Peyer's patch (tissue), 4 donors: ENCODE data around the gene RECK. TPM values are rescaled to one million over a fixed set of nuclear protein-coding genes. Genes with fewer than 3 reads are reported as not detected.
A peak's percentile ranks its signal among the peaks of the same experiment; 100 is the strongest.

Experiments
- DNase-seq, 3 donors: peaks; one replicate each; pipeline ENCODE4 v3.0.0-alpha.2; 2017 to 2019
- H3K27ac ChIP-seq, 4 donors: fragments of 200-600 bp; sonication (generic); one replicate each; pipeline ENCODE4 v1.5.1; 2016 to 2019
- H3K27me3 ChIP-seq, 2 donors: fragments of 200-600 bp; sonication (generic); one replicate each; pipeline ENCODE4 v1.5.1; 2019
- H3K36me3 ChIP-seq, 3 donors: fragments of 200-600 bp; sonication (generic); one replicate each; pipeline ENCODE4 v1.5.1; 2016 to 2019
- H3K4me1 ChIP-seq, 4 donors: fragments of 200-600 bp; sonication (generic); one replicate each; pipeline ENCODE4 v1.5.1; 2016 to 2019
- H3K4me3 ChIP-seq, 4 donors: fragments of 200-600 bp; sonication (generic); 1 replicate in 3 of 4; 2 replicates in 1 of 4; pipeline ENCODE4 v1.5.1; 2016 to 2019; ENCODE audit warnings: mild to moderate bottlenecking in 1 of 4
- H3K9me3 ChIP-seq, 4 donors: fragments of 200-600 bp; sonication (generic); one replicate each; pipeline ENCODE4 v1.5.1; 2016 to 2019; ENCODE audit warnings: mild to moderate bottlenecking in 1 of 4
- CTCF ChIP-seq, 6 experiments: fragments of 450-650 bp in 4 of 6; fragments of 200-600 bp in 2 of 6; sonication (generic) in 1 of 6; IDR thresholded peaks; one replicate each; pipeline ENCODE4 v1.5.1; 2017 to 2019; ENCODE audit warnings: antibody characterized with exemption in 6 of 6, mild to moderate bottlenecking in 3 of 6, moderate library complexity in 1 of 6
- POLR2A ChIP-seq, 2 donors: fragments of 450-650 bp; IDR thresholded peaks; one replicate each; pipeline ENCODE4 v1.5.1; 2017; ENCODE audit warnings: antibody characterized with exemption in 2 of 2, mild to moderate bottlenecking in 2 of 2, moderate library complexity in 2 of 2
- total RNA-seq, 4 donors: library from RNA; depleted of rRNA; stranded (reverse); fragments of >200 nt; gene quantifications; one replicate each; pipeline ENCODE4 v1.1.0, GENCODE V29; 2016

RECK gene
- total RNA-seq, 4 donors from 2014 or later, result 1.9 to 8.3 (median 5.9) TPM

- Histone ChIP-seq H3K27me3 (no peaks in the 10 kb centered on the region), H3K4me1 (peaks cover 0 to 12% (median 0%) of the 10 kb centered on the region in 4 donors), H3K27ac (peak overlapping the region; percentile 28 to 78 (median 48)), H3K9me3 (no peaks in the 10 kb centered on the region), H3K4me3 (no peak overlapping the region), H3K36me3 (no peaks in the 10 kb centered on the region)
- TF ChIP-seq CTCF (IDR thresholded peaks at IDR 0.05) (no peak), POLR2A (IDR thresholded peaks at IDR 0.05) (no peak)
- no peak for DNase-seq
Observed at GRCh38 chr9:36163049-36163785, 126.5 kb downstream of the RECK start.

- TF ChIP-seq POLR2A (IDR thresholded peaks at IDR 0.05), result no peak
- TF ChIP-seq CTCF (IDR thresholded peaks at IDR 0.05), result no peak
- Histone ChIP-seq H3K4me3 (no peak overlapping the region), H3K9me3 (no peaks in the 10 kb centered on the region), H3K36me3 (no peaks in the 10 kb centered on the region), H3K27me3 (no peaks in the 10 kb centered on the region), H3K4me1 (peaks cover 0 to 12% (median 0%) of the 10 kb centered on the region in 4 donors), H3K27ac (peak overlapping the region; percentile 3 to 78 (median 48))
- DNase-seq, result no peak
Observed at GRCh38 chr9:36163786-36164170, 127.1 kb downstream of the RECK start.

- TF ChIP-seq CTCF (IDR thresholded peaks at IDR 0.05), result no peak
- TF ChIP-seq POLR2A (IDR thresholded peaks at IDR 0.05), result no peak
- Histone ChIP-seq H3K9me3 (no peaks in the 10 kb centered on the region), H3K27ac (peak overlapping the region in 1 of 4 donors; percentile 78), H3K36me3 (no peaks in the 10 kb centered on the region), H3K4me3 (no peak overlapping the region), H3K4me1 (peaks cover 0 to 12% (median 0%) of the 10 kb centered on the region in 4 donors), H3K27me3 (no peaks in the 10 kb centered on the region)
- no peak for DNase-seq
Observed at GRCh38 chr9:36164372-36164771, 127.7 kb downstream of the RECK start.

- Histone ChIP-seq H3K27ac (peak overlapping the region in 1 of 4 donors; percentile 14), H3K4me3 (no peak overlapping the region), H3K9me3 (no peaks in the 10 kb centered on the region), H3K27me3 (no peaks in the 10 kb centered on the region), H3K36me3 (no peaks in the 10 kb centered on the region), H3K4me1 (peaks cover 0 to 12% (median 0%) of the 10 kb centered on the region in 4 donors)
- DNase-seq, result no peak
- TF ChIP-seq POLR2A (IDR thresholded peaks at IDR 0.05) (no peak), CTCF (IDR thresholded peaks at IDR 0.05) (no peak)
Observed at GRCh38 chr9:36164989-36165388, 128.3 kb downstream of the RECK start.

- DNase-seq, result no peak
- H3K9me3 ChIP-seq, result no peaks in the 10 kb centered on the region
- peaks cover 0 to 12% (median 0%) of the 10 kb centered on the region in 4 donors for H3K4me1 ChIP-seq
- no peaks in the 10 kb centered on the region for H3K27me3 ChIP-seq
- peak overlapping the region; percentile 34 to 55 (median 51) for H3K4me3 ChIP-seq
- H3K36me3 ChIP-seq, result no peaks in the 10 kb centered on the region
- H3K27ac ChIP-seq, result peak overlapping the region in 3 of 4 donors; percentile 43 to 67 (median 53)
- no peak for TF ChIP-seq CTCF (IDR thresholded peaks at IDR 0.05)
- no peak for TF ChIP-seq POLR2A (IDR thresholded peaks at IDR 0.05)
Observed at GRCh38 chr9:36165826-36166167, 129.1 kb downstream of the RECK start.
